Astrocyte of the cerebellum (primary cell): ENCODE measurements around the gene MBP.

Experiments used
- DNase-seq: peaks from one replicate; pipeline ENCODE4 v3.0.0-alpha.2; 2011; ENCODE audit warnings: low read depth
- H3K4me3 ChIP-seq: 2 replicates; pipeline ENCODE4 v1.5.1; 2011; ENCODE audit warnings: mild to moderate bottlenecking, low read depth, low read length, moderate library complexity
- CTCF ChIP-seq: IDR thresholded peaks from 2 replicates; pipeline ENCODE4 v1.5.1; 2012; ENCODE audit warnings: low read length, low read depth, moderate library complexity, mild to moderate bottlenecking; ENCODE audit errors: missing control alignments
- in situ Hi-C: cut with HindIII; loops from 2 replicates; pipeline ENCODE4 v1.10.0; 2017; ENCODE audit warnings: low sequenced_read_pairs

MBP gene

GRCh38 chr18:77145364-77145901 lies 12.8 kb upstream of the MBP start:
- no peak for TF ChIP-seq CTCF
- in situ Hi-C loops, result no loop called here
- H3K4me3 ChIP-seq, result no peak overlapping the region
- DNase-seq, result no peak

- in situ Hi-C loops, result no loop called here
- no peak for DNase-seq
- no peak overlapping the region for H3K4me3 ChIP-seq
- no peak for TF ChIP-seq CTCF
Observed at GRCh38 chr18:77144451-77145118, 12.0 kb upstream of the MBP start.

- DNase-seq, result no peak
- no peak for TF ChIP-seq CTCF
- in situ Hi-C loops, result no loop called here
- no peak overlapping the region for H3K4me3 ChIP-seq
Observed at GRCh38 chr18:77144046-77144445, 11.5 kb upstream of the MBP start.

GRCh38 chr18:77143196-77143595 lies 10.6 kb upstream of the MBP start:
- no peak for DNase-seq
- in situ Hi-C loops, result no loop called here

GRCh38 chr18:77141401-77142118 lies 9.0 kb upstream of the MBP start:
- in situ Hi-C loops, result no loop called here
- no peak overlapping the region for H3K4me3 ChIP-seq
- no peak for TF ChIP-seq CTCF
- no peak for DNase-seq

More at GRCh38 chr18:77143196-77143595, 10.6 kb upstream of the MBP start:
- no peak overlapping the region for H3K4me3 ChIP-seq
- no peak for TF ChIP-seq CTCF

- in situ Hi-C loops, result no loop called here
- TF ChIP-seq CTCF, result no peak
- no peak for DNase-seq
- H3K4me3 ChIP-seq, result no peak overlapping the region
Observed at GRCh38 chr18:77140439-77141109, 8.0 kb upstream of the MBP start.
